Measurements from ENCODE around the gene KANTR. TPM values are rescaled to one million over a fixed set of nuclear protein-coding genes. Genes with fewer than 3 reads are reported as not detected.
A peak's percentile ranks its signal among the peaks of the same experiment; 100 is the strongest.

The KANTR gene
- total and polyA plus RNA-seq, 9 of the 15 experiments (the other 6 are each of a cell fraction or from before 2014, with no cell fraction given) = 1.0 to 5.7 (median 3.4) TPM

DNA sequence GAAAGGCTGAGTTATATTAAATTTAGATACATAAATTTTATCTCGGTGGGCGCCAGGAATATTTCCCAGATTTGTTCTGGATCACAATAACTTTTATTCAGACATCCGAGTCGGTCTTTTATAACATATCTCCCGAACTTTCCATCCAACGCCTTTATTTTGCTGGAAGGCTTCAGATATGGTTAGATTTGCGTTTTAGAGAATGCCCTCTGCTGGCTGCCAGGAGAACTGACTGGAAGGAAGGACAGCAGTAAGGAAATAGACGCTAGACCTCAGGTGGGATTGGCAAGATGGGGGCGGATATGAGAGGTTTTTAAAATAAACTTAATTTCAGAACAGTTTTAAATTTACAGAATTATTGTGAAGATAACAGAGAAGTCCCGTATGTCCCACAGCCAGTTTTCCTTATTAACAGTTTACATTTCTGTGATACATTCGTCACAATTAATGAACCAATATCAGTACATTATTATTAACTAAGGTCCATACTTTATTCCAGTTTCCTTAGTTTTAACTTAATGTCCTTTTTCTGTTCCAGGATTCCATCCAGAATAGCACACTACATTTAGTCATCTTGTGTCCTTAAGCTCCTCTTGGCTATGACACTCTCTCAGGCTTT lies 4.6 kb upstream of the KANTR start:
- Histone ChIP-seq H3K79me2 (ENCODE audit: control insufficient read depth, insufficient read depth, low read length) (no peaks in the 10 kb centered on the region), H3K27ac (ENCODE audit: extremely low read depth, low read depth, low read length) (no peak overlapping the region), H3K4me3 (no peak overlapping the region), H3K9ac (ENCODE audit: insufficient read depth in 1 of 2, low read depth in 2 of 2, low read length in 2 of 2) (no peak overlapping the region), H3K36me3 (ENCODE audit: control insufficient read depth, insufficient read depth, low read length) (peaks cover 15% of the 10 kb centered on the region; the same call in 2 of the 3 replicates), H3K4me2 (ENCODE audit: insufficient read depth, low read length) (no peak overlapping the region), H4K20me1 (replicated peaks; ENCODE audit: control insufficient read depth, insufficient read depth, low read length) (no peaks in the 10 kb centered on the region), H3K9me3 (replicated peaks; ENCODE audit: control insufficient read depth, insufficient read depth, low read depth, low read length) (no peaks in the 10 kb centered on the region; the same call in 1 of the 2 replicates), H3K27me3 (ENCODE audit: control insufficient read depth in 2 of 2, insufficient read depth in 2 of 2, low read length in 2 of 2) (no peaks in the 10 kb centered on the region; a peak in 1 of 5 replicates), H3K4me1 (replicated peaks in 1 of 2; ENCODE audit: control insufficient read depth in 2 of 2, insufficient read depth in 2 of 2, low read length in 2 of 2) (peaks cover 4 to 5% of the 10 kb centered on the region in 2 experiments; a peak in 2 of 5 replicates), H3K9me1 (ENCODE audit: control insufficient read depth, insufficient read depth, low read length) (no peaks in the 10 kb centered on the region), H2AFZ (ENCODE audit: low read depth, low read length) (no peak overlapping the region)
- ATAC-seq (no peak), DNase-seq (ENCODE audit: extremely low read depth in 1 of 4, low spot score in 3 of 4) (peak; percentile 38 to 59 (median 44)), FAIRE-seq (peak; percentile 70)
- no TSS peak for BruUV-seq (replicated peaks)
- in situ Hi-C loops (cut with MboI) (no loop called here), intact Hi-C loops (cut with micrococcal nuclease) (loop anchor here (1.0 kb wide), 1 partner anchor 18 kb away; no protein-coding TSS in a partner anchor)
- CTCF ChIA-PET (ENCODE audit: low intra/inter-chr PET ratio) = interaction anchor here (1.5 kb wide), 1 partner anchor 18 kb away, joined by 7 read pairs; no protein-coding TSS in a partner anchor
- WGBS (ENCODE audit: insufficient coverage, low coverage, missing lambda C conversion rate) = 8% methylated on average over 11 of the region's 11 CpGs
- POLR2A ChIA-PET = no interaction called here
- TF ChIP-seq XRCC4 (IDR thresholded peaks at IDR 0.05; ENCODE audit: extremely low read depth, insufficient read depth, insufficient read length) (no peak), SMC3 (conservative IDR thresholded peaks at IDR 0.05; ENCODE audit: insufficient read depth, low read depth, low read length) (peak; percentile 41), CBX3 (IDR thresholded peaks at IDR 0.05; ENCODE audit: borderline replicate concordance in 1 of 2, low read length in 2 of 2) (no peak), RAD21 (CRISPR knock-in tag; conservative IDR thresholded peaks at IDR 0.05 in 1 of 2, IDR thresholded peaks at IDR 0.05 in 1 of 2) (peak; percentile 20 to 46; a peak in 3 of 4 replicates)
- TF ChIP-seq, protein P1, sequence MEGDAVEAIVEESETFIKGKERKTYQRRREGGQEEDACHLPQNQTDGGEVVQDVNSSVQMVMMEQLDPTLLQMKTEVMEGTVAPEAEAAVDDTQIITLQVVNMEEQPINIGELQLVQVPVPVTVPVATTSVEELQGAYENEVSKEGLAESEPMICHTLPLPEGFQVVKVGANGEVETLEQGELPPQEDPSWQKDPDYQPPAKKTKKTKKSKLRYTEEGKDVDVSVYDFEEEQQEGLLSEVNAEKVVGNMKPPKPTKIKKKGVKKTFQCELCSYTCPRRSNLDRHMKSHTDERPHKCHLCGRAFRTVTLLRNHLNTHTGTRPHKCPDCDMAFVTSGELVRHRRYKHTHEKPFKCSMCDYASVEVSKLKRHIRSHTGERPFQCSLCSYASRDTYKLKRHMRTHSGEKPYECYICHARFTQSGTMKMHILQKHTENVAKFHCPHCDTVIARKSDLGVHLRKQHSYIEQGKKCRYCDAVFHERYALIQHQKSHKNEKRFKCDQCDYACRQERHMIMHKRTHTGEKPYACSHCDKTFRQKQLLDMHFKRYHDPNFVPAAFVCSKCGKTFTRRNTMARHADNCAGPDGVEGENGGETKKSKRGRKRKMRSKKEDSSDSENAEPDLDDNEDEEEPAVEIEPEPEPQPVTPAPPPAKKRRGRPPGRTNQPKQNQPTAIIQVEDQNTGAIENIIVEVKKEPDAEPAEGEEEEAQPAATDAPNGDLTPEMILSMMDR (IDR thresholded peaks at IDR 0.05 in 2 of 3, conservative IDR thresholded peaks at IDR 0.05 in 1 of 3; ENCODE audit: insufficient read depth in 2 of 3, low read depth in 1 of 3, low read length in 3 of 3) = peak; percentile 65 to 70 (median 67)
- TF ChIP-seq, protein P2, sequence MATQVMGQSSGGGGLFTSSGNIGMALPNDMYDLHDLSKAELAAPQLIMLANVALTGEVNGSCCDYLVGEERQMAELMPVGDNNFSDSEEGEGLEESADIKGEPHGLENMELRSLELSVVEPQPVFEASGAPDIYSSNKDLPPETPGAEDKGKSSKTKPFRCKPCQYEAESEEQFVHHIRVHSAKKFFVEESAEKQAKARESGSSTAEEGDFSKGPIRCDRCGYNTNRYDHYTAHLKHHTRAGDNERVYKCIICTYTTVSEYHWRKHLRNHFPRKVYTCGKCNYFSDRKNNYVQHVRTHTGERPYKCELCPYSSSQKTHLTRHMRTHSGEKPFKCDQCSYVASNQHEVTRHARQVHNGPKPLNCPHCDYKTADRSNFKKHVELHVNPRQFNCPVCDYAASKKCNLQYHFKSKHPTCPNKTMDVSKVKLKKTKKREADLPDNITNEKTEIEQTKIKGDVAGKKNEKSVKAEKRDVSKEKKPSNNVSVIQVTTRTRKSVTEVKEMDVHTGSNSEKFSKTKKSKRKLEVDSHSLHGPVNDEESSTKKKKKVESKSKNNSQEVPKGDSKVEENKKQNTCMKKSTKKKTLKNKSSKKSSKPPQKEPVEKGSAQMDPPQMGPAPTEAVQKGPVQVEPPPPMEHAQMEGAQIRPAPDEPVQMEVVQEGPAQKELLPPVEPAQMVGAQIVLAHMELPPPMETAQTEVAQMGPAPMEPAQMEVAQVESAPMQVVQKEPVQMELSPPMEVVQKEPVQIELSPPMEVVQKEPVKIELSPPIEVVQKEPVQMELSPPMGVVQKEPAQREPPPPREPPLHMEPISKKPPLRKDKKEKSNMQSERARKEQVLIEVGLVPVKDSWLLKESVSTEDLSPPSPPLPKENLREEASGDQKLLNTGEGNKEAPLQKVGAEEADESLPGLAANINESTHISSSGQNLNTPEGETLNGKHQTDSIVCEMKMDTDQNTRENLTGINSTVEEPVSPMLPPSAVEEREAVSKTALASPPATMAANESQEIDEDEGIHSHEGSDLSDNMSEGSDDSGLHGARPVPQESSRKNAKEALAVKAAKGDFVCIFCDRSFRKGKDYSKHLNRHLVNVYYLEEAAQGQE (IDR thresholded peaks at IDR 0.05; ENCODE audit: borderline replicate concordance) = peak; percentile 35; the same call in 1 of the 2 replicates
- TF ChIP-seq, protein P2 (CRISPR knock-in tag; IDR thresholded peaks at IDR 0.05; ENCODE audit: low read depth) = no peak

Data from K562 (cell line).